Cortex of kidney (tissue), 1 donor: ENCODE measurements around the gene LCN12.

ENCODE experiments used
- DNase-seq: peaks from one replicate; lab custom pipeline; 2025; lab: John Stamatoyannopoulos, UW

Gene LCN12

DNA sequence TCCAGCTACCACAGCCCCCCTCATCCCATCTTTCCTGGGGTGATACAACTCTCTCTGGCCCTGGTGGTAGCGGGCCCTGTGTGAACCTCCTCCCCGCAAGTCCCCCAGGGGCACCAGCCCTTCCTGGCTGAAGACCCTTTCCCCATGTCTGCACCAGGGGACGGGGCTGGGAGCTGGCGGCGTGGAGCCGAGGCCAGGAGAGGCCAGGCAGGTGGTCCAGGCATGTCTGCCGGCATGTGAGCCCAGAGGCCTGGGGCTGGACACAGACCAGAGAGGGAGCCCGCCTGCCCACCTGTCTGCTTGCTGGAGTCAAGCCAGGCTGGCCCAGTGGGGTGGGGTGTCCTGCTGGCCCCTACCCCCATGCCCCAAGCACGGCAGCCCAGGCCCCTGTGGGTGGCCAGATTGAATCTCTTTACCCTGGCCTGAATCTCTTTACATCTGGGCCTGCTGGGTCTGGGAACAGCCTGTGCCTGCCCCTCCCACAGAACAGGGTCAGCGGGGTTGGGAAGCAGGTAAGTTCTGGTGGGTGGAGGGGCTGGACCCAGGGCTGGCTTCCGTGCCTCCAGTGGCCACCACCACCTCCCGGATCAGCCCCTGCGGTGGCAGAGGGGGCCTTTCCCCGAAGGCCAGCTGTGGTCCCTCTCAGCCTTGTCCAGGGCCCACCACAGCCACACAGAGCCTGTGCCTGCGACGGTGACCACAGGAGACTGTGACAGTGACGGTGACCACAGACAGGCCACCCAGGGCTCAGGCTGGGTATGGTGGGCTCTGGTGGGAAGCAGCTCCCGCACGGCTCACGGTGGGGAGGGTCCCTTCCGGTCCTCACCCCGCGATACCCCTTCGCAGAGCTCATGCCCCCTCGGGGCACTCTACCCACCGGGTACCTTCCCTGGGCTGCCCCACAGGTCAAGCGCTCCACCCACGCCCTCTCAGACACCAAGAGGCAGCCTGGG lies 7.1 kb downstream of the LCN12 start:
- DNase-seq = no peak

DNA sequence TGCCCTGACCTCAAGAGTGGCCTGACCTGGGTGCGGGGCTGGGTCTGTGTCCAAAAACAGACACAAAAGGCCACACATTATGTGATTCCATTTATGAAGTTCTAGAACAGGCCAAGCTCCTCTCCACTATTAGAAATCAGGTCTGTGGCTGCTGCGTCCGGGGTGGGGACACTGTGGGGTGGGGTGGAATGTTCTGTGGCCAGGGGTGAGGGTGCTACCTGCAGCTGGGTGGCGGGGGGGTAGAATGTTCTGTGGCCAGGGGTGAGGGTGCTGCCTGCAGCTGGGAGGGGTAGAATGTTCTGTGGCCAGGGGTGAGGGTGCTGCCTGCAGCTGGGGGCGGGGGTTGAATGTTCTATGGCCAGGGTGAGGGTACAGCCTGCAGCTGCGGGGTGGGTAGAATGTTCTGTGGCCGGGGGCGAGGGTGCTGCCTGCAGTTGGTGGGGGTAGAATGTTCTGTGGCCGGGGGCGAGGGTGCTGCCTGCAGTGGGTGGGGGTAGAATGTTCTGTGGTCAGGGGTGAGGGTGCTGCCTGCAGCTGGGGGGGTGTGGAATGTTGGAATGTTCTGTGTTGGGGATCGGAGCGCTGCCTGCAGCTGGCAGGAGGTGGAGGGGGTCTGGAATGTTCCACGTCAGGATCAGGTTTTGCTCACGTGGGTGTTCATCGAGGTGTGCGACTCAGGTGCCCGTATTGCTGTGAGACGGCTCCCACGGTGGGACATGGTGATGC lies 8.3 kb downstream of the LCN12 start:
- no peak for DNase-seq

DNA sequence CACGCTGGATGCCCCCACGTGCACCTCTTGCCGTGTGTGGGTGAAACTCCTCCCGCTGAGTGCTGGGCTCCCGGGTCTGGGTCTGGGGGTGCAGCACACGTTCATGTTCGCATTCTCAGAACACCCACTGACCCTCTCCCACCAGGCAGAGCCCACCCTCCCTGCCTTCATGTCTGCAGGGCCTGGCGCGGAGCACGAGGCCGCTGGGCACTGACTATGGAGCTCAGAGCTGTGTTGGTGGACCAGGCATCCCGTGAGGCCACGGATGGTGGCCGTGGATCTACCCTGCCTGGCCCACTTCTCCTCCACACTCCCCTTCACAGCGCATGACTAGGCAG lies 8.8 kb downstream of the LCN12 start:
- no peak for DNase-seq

DNA sequence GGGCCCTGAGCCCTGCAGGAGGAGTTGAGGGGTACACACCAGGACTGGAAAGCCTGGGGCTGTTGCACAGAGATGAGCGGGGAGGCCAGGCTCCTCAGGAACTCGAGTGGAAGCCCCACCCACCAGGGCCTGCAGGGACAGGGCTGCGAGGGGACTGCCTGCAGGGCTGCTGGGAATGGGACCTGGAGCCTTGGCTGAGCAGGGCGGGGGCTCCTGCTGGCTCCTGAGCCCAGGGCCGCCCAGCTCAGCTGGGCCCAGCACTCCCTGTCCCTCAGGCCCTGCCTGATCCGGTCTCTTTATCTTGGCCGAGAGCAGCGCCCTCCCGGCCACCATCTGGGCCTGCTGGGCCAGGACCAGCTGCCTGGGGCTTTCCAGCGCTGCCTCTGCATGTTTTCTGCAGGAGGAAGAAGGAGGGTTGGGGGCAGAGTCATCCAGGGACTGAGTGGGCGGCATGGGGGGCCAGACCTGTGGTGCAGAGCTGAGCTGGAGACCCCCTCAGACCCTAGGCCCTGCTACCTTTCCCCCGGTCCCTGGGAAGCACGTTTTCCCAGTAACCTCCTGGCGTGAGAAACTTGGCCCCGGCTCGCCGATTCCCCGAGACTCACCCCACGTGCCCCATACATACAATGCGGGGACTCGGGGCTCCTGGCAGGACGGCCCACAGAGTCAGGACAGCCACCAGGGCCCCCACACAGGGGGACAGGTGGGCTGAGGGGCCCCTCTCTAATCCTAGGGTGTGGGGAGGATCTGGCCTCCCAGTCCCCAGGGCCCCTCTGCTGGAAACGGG lies 9.4 kb downstream of the LCN12 start:
- no peak for DNase-seq

DNA sequence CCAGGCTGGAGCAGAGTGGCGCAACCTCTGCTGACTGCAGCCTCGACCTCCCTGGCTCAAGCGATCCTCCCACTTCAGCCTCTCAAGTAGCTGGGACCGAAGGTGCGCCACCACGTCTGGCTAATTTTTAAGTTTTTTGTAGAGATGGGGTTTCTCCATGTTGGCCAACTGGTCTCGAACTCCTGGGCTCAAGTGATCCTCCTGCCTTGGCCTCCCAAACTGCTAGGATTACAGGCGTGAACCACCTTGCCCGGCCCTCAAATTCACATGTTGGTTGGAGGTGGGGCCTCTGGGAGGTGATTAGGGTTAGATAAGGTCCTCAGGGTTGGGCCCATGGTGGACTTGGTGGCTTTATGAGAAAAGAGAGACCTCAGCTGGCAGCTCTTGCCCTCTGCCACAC lies 10.1 kb downstream of the LCN12 start:
- DNase-seq = no peak

DNA sequence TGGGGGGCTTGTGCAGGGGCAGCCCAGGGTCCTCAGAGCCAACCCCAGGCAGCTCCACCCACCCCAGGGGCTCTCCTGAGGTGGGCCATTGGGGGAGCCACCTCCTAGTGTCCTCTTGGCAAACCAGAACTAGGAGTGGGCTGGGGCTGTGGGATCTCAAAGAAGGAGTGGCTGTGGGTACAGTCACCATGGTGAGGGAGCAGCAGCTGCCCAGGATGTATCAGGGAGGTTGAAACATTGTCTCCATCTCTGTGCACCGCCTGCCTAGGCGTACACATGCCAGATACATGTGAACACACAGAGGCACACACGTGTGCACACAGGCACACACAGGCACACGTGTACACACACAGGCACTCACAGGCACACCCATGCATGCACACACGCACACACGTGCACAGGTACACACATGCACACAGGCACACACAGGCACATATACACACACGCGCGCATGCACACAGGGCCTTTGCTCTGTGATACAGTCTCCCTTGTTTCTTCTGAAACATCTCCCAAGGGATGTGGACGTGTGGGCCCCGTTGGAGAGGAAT lies 10.7 kb downstream of the LCN12 start:
- no peak for DNase-seq

DNA sequence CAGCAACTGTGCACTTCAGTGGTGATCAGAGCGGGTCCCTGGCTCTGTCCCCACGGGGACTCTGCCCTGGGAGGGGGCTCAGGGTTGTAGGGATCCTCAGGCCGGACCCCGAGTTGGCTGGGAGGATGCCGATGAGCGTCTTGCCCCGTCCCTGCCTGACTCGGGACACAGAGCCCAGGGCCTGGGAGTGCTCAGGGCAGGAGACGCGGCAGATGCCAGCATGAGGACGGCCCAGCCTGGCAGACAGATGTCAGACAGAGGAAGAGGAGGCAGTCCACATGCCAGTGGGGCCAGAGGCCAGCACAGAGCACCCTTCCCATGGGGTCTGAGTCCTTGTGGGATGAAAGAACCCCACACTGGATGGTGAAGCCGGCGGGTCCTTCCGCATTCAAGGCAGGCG lies 11.3 kb downstream of the LCN12 start:
- DNase-seq = no peak

DNA sequence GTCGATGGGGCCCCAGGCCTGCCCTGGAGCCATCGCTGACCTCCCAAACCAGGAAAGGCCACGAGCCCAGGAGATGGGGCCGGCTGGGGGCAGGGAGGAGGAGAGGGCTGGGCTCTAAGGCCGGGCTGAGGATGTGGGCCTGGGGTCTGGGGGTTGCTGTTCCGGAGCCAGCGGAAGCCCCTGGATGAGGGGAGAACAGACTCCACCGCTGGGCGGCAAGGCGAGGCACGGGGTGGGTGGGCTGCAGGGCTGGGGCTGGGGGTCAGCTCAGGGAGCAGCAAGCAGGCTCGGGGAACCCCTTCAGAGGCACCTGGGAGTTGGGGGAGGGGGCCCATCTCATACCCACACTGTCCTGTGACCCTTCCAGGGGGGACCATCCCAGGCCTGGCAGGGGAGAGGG lies 11.7 kb downstream of the LCN12 start:
- no peak for DNase-seq

DNA sequence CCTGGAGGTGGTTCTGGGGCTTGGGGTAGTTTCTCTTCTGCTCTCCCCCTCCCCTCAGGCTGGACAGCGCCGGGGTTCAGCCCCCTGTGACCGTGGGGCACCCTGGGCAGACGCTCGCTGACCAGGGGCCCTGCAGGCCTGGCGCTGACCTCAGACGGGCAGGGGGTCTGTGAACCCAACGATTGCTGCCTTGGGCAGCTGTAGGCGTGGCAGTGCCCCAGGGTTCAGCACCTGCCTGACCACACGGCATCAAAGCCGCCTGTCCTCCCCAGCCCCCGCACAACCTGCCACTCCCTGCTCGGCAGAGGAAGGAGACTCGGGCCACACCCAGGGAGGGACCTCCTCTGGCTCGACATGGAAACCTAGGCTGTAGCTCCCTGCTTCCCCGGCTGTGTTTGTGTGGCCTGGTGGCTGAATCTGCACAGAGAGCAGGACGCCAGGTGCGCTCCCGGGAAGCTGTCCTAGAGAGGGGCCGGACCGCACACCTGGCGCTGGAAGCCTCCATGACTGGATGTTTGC lies 12.2 kb downstream of the LCN12 start:
- DNase-seq = no peak

DNA sequence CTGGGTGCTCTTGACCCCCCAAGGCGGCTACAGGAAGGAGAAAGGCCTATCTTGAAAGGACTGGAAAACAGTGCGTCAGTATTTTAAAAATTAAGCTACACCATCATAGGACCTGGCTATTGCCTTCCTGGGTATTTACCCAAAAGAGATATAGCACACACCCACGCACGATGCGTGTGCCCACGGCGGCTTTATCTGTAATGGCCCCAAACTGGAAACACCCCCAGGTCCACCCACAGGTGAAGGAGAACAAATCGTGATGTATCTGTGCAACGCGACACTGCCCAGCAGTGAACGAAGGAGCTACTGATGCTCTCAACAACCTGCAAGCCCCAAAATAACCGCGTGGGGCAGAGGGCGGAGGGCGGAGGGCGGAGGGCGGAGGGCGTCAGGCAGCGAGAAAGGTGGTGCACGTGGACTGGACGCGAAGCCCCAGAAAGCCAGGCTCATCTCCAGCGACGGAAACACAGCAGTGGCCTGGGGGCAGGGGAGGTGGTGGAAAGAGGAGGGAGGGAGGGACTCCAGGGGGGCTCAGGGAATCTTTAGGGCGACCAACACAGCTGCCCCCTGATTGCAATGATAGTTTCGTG lies 12.9 kb downstream of the LCN12 start:
- DNase-seq = no peak

DNA sequence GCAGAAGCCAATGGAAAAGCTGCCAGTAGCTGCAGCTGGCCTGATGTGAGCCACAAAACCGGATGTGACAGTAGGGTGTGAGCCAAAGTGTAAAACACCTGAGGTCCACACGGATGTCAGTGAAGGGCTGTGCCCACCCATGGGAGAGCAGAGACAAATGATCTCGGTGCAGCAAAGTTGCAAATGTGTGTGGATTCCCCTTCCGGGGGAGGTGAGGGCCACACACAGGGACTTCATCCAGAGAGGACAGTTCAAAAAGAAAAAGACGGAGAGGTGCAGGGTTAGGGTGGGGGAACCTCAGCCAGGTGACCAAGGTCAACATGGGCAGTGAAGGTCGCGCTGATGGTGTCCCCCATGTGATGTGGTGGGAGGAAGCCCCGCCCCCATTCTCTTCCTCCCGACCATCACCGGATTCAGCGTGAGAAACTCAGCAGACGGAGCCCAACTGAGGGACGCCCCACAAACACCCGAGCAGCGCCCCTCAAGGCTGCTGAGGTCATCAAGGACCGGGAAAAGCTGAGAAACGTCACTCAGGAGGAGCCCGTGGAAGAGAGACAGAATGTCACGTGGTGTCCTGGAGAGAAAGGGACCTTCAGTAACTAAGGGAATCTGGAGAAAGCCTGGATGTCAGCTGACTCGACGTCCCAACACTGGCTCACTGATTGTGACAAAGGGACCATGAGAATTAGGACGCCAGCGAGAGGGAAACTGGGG lies 13.9 kb downstream of the LCN12 start:
- DNase-seq = no peak

DNA sequence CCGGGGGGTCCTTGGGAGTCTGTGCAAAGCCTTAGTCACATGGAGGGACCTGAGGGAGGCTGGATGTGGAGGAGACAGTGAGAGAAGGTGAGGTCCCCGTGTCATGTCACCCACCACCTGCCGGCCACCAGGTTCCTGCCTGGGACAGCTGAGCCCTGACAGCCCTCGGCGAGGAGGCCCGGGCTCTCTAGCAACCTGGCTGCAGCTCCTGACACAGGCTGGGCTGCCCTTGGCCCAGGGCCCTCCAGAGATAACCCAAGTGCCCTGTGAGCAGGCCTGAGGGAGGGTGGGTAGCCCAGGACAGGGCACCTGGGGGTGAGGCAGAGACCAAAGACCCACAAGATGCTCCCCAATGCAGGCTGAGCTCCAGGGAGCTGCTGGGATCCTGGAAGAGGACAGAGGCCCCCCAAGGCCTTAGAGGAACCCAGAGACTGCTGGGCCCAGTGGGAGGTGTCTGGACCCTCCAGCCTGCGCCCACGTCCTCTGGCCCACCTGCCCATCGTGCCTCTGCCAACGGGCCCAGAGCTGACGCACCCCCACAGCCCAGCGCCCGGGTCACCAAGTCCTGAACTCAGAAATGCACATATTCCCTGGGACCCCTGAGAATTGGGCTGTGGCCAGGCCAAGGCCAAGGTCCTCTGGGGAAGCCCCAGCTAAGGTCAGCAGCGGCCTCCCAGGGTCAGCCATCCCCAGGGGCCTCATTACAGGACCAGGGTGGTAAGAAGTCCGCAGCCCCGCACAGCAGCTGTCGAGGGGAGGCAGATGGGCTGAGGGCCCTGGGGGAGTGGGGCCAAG lies 16.5 kb downstream of the LCN12 start:
- no peak for DNase-seq

DNA sequence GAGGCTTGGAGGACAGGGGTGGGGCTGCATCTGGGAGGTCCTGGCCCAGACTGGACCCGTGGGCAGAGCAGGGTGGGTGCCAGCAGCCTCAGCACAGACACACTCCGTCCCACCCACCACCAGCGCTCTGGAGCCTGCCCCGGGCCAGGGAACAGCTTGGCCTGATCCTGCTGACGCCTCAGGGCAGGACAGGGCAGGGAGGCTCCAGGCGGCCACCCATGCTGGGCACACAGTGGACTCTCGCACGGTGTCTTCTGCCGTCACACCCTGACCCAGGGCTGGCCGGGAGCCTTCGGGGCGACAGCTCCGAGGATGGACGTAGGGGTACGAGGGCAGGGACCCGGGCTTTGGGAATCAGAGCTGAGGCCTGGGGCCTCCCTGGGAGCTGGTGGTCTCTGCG lies 17.1 kb downstream of the LCN12 start:
- no peak for DNase-seq

DNA sequence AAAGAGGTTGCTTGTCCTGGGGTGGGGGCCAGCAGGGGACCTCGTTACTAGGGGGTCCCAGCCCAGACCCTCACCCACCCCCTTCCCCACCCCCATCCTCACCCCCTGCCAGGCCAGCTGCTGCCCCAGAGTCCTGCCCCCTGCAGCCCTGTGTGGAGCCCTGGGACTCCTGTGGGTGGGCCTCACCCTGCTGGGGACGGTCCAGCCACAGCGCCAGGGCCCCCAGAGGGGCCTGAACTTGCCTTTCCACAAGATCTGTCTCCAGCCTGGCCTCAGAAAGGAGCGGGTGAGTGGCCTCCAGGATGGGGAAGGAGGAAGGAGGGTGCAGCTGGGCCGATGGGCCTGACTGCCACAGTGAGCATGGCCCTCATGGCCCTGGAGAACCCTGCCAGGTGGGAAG lies 17.7 kb downstream of the LCN12 start:
- no peak for DNase-seq

DNA sequence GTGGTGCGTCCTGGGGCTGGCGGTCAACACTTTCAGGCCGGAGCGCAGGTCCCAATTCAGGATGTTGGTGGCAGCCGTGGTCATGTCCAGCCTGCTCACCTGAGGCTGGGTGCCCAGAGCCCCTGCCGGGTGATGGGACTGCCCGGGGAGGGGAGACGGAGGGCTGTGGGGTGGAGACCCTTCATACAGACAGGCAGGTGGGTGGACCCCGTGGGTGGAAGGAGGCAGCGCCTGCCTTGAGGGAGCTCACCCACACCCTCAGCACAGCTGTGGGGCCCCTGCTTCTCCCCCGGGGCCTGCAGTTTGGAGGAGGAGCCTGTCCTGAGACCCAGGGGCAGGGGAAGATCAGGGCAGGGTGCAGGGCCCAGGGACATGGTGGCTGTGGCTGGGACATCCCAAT lies 18.3 kb downstream of the LCN12 start:
- DNase-seq = no peak

DNA sequence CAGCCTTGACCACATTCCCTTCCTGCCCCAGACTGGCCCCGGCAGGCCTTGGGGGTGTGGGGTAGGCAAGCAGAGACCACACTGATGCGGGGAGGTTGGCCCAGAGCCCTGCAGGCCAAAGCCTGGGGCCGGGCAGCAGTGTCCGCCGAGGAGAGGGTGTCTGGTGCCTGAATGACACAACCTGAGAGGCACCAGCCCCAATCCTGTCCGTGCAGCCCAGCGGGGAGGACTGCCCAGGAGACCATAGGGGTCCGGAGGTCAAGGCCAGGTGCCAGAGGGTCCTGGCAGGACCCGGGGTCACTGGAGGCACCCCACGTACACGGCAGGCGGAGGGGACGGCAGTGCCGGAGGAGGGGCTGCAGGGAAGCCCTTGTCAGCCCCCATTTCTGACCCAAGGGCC lies 19.7 kb downstream of the LCN12 start:
- no peak for DNase-seq

DNA sequence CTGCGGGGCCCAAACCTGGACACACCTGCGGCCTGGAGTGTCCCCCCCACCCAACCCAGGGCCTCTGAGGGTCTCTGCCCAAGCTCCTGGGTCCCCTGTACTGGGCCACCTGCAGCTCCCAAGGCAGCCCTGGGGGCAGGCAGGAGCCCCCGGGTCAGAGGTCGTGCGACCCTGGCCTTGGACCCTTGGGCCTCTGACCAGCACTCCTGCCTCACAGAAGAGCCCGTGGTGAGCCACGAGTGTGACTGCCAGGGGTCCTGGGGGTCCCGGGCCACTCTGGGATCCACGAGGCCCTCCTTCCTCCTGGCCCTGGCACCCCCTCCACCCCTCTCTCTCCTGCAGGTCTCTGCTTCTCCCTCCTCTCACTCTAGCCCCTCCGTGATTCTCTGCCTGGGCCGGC lies 20.3 kb downstream of the LCN12 start:
- no peak for DNase-seq

DNA sequence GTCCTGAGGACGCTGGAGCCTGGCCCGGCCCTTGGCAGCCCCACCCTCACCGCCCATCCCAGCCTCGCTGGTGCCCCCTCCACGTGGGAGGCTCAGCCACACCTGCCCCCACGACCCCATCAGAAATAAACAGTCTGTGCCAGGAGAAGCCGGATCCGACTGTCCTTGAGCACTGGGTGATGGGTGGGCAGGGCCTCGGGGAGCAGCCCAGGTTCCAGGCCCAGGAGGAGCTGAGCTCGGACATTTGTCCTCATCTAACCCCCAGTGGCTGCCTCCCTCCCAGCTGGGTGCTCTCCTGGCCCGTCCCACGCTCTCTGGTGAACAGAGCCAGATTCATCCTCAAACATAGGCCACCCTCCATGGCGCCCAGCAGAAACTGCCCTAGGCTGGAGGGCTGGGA lies 20.7 kb downstream of the LCN12 start:
- DNase-seq = no peak

DNA sequence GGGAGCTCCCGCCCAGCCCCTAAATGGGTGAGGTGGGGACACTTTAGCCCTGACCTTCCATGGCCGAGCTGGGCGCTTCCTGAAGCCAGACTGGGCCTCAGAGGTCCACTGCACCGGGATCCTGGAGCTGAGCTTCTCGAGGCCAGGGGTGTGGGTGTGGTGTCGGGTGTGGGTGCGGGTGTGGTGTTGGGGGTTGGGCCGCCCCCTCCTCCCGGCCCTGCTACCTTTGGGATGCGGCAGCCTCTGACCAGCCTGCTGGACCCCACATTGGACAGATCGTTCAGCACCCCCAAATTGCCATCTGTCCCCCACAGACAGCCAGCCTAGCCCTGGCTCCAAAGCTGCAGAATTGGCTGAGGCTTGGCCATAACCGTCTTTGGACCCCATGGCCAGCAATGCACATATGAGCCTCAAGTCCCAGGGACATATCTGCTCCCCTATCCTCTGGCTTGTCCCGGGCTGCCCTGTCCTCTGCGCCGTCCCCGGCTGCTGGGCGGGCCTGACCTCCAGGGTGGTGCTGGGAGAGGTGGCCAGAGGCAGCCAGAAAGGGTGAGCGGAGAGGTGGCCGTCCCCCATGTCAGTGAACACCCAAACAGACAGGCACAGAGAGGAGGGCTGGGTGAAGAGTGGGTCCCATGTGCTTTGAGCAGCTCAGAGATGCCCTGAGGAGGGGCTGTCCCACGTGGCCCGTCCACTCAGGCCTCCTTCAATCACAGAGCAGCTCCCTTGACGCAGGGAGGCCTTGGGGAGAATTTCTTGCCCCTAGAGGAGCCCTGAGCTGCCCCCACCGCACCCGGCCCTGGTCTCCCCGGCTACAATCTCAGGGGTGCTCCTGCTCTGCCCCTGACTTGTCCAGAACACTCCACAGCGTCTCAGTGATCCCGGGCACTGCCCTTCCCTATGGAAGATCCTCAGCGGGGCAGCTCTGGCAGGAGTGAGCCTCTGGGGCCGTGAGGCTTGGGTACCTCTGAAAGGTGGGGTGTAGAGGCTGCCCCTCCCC lies 21.8 kb downstream of the LCN12 start:
- no peak for DNase-seq
